ENCODE results near the gene POLR1E. TPM values are rescaled to one million over a fixed set of nuclear protein-coding genes. Genes with fewer than 3 reads are reported as not detected.

POLR1E gene
- total and polyA plus RNA-seq, 2 of the 8 experiments (the other 6 are each of a cell fraction or from before 2014, with no cell fraction given), result 16.0 to 40.0 TPM

DNA sequence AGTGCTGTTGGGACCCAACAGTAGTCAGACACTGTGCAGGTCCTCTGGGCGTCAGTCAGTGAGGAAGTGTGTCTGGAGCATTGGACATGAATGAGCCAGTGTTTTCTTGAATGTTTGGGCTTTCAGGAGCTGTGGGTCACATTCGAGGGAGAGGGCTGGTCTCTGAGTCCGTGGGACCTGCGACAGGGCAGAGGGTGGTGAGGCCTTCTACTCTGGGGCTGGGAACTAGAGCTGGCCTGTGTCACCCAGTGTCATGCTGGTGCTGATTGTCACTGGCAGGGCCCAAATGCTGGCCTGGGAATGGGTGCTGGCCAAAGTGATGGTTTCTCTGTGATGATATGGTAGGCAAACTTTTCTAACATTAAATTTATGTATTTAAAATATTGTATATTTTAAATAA is 10.3 kb downstream of the POLR1E start (continued):
- TF ChIP-seq, protein P1, sequence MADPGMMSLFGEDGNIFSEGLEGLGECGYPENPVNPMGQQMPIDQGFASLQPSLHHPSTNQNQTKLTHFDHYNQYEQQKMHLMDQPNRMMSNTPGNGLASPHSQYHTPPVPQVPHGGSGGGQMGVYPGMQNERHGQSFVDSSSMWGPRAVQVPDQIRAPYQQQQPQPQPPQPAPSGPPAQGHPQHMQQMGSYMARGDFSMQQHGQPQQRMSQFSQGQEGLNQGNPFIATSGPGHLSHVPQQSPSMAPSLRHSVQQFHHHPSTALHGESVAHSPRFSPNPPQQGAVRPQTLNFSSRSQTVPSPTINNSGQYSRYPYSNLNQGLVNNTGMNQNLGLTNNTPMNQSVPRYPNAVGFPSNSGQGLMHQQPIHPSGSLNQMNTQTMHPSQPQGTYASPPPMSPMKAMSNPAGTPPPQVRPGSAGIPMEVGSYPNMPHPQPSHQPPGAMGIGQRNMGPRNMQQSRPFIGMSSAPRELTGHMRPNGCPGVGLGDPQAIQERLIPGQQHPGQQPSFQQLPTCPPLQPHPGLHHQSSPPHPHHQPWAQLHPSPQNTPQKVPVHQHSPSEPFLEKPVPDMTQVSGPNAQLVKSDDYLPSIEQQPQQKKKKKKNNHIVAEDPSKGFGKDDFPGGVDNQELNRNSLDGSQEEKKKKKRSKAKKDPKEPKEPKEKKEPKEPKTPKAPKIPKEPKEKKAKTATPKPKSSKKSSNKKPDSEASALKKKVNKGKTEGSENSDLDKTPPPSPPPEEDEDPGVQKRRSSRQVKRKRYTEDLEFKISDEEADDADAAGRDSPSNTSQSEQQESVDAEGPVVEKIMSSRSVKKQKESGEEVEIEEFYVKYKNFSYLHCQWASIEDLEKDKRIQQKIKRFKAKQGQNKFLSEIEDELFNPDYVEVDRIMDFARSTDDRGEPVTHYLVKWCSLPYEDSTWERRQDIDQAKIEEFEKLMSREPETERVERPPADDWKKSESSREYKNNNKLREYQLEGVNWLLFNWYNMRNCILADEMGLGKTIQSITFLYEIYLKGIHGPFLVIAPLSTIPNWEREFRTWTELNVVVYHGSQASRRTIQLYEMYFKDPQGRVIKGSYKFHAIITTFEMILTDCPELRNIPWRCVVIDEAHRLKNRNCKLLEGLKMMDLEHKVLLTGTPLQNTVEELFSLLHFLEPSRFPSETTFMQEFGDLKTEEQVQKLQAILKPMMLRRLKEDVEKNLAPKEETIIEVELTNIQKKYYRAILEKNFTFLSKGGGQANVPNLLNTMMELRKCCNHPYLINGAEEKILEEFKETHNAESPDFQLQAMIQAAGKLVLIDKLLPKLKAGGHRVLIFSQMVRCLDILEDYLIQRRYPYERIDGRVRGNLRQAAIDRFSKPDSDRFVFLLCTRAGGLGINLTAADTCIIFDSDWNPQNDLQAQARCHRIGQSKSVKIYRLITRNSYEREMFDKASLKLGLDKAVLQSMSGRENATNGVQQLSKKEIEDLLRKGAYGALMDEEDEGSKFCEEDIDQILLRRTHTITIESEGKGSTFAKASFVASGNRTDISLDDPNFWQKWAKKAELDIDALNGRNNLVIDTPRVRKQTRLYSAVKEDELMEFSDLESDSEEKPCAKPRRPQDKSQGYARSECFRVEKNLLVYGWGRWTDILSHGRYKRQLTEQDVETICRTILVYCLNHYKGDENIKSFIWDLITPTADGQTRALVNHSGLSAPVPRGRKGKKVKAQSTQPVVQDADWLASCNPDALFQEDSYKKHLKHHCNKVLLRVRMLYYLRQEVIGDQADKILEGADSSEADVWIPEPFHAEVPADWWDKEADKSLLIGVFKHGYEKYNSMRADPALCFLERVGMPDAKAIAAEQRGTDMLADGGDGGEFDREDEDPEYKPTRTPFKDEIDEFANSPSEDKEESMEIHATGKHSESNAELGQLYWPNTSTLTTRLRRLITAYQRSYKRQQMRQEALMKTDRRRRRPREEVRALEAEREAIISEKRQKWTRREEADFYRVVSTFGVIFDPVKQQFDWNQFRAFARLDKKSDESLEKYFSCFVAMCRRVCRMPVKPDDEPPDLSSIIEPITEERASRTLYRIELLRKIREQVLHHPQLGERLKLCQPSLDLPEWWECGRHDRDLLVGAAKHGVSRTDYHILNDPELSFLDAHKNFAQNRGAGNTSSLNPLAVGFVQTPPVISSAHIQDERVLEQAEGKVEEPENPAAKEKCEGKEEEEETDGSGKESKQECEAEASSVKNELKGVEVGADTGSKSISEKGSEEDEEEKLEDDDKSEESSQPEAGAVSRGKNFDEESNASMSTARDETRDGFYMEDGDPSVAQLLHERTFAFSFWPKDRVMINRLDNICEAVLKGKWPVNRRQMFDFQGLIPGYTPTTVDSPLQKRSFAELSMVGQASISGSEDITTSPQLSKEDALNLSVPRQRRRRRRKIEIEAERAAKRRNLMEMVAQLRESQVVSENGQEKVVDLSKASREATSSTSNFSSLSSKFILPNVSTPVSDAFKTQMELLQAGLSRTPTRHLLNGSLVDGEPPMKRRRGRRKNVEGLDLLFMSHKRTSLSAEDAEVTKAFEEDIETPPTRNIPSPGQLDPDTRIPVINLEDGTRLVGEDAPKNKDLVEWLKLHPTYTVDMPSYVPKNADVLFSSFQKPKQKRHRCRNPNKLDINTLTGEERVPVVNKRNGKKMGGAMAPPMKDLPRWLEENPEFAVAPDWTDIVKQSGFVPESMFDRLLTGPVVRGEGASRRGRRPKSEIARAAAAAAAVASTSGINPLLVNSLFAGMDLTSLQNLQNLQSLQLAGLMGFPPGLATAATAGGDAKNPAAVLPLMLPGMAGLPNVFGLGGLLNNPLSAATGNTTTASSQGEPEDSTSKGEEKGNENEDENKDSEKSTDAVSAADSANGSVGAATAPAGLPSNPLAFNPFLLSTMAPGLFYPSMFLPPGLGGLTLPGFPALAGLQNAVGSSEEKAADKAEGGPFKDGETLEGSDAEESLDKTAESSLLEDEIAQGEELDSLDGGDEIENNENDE (IDR thresholded peaks at IDR 0.05; ENCODE audit: insufficient replicate concordance, low read length), result no peak
- TF ChIP-seq RNF2 (IDR thresholded peaks at IDR 0.05; ENCODE audit: borderline replicate concordance, low read depth, low read length, missing control alignments, poor library complexity, severe bottlenecking), result no peak
- TF ChIP-seq, protein P2, sequence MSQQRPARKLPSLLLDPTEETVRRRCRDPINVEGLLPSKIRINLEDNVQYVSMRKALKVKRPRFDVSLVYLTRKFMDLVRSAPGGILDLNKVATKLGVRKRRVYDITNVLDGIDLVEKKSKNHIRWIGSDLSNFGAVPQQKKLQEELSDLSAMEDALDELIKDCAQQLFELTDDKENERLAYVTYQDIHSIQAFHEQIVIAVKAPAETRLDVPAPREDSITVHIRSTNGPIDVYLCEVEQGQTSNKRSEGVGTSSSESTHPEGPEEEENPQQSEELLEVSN (IDR thresholded peaks at IDR 0.05), result no peak
- no peak for TF ChIP-seq NRF1 (IDR thresholded peaks at IDR 0.05; ENCODE audit: low read depth, low read length)
- no peak for TF ChIP-seq RXRA (IDR thresholded peaks at IDR 0.05; ENCODE audit: insufficient read depth, low read depth, low read length)
- TF ChIP-seq, protein P3, sequence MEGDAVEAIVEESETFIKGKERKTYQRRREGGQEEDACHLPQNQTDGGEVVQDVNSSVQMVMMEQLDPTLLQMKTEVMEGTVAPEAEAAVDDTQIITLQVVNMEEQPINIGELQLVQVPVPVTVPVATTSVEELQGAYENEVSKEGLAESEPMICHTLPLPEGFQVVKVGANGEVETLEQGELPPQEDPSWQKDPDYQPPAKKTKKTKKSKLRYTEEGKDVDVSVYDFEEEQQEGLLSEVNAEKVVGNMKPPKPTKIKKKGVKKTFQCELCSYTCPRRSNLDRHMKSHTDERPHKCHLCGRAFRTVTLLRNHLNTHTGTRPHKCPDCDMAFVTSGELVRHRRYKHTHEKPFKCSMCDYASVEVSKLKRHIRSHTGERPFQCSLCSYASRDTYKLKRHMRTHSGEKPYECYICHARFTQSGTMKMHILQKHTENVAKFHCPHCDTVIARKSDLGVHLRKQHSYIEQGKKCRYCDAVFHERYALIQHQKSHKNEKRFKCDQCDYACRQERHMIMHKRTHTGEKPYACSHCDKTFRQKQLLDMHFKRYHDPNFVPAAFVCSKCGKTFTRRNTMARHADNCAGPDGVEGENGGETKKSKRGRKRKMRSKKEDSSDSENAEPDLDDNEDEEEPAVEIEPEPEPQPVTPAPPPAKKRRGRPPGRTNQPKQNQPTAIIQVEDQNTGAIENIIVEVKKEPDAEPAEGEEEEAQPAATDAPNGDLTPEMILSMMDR (IDR thresholded peaks at IDR 0.05; ENCODE audit: control extremely low read depth in 1 of 3, insufficient read depth in 1 of 3, low read depth in 1 of 3, low read length in 3 of 3), result no peak
- no peak for TF ChIP-seq EP300 (IDR thresholded peaks at IDR 0.05; ENCODE audit: borderline replicate concordance in 1 of 2, low read depth in 2 of 2, low read length in 2 of 2)

All from H1 (cell line).